ENCODE measurements around the gene MAP2K4.

- TF ChIP-seq POLR2A (IDR thresholded peaks at IDR 0.05) (no peak), CTCF (IDR thresholded peaks at IDR 0.05) (no peak)
Observed at GRCh38 chr17:12007466-12007865, 13.2 kb upstream of the MAP2K4 start.
